Measurements from ENCODE around the gene SPOCK2.

- no peak for TF ChIP-seq HNRNPUL1 (IDR thresholded peaks at IDR 0.05; ENCODE audit: low read depth, low read length)
- TF ChIP-seq NR2F2 (IDR thresholded peaks at IDR 0.05; ENCODE audit: borderline replicate concordance, low read depth), result no peak
- no peak for TF ChIP-seq ZNF781 (CRISPR knock-in tag; IDR thresholded peaks at IDR 0.05; ENCODE audit: borderline replicate concordance, not compliant biosample characterization)
- no peak for TF ChIP-seq ZNF724P (CRISPR knock-in tag; IDR thresholded peaks at IDR 0.05; ENCODE audit: borderline replicate concordance)
- TF ChIP-seq ZNF589 (CRISPR knock-in tag; conservative IDR thresholded peaks at IDR 0.05), result no peak
- no peak for TF ChIP-seq ZNF605 (CRISPR knock-in tag; IDR thresholded peaks at IDR 0.05)
- TF ChIP-seq SIN3A (IDR thresholded peaks at IDR 0.05; ENCODE audit: borderline replicate concordance, low read depth, low read length), result no peak
- TF ChIP-seq ATF1 (CRISPR knock-in tag; IDR thresholded peaks at IDR 0.05), result no peak
- no peak for TF ChIP-seq FOSL1 (CRISPR knock-in tag; IDR thresholded peaks at IDR 0.05; ENCODE audit: borderline replicate concordance)
- no peak for TF ChIP-seq POLR2A (IDR thresholded peaks at IDR 0.05; ENCODE audit: insufficient read depth in 1 of 2, low read depth in 2 of 2, low read length in 2 of 2)
- TF ChIP-seq ZNF207 (IDR thresholded peaks at IDR 0.05; ENCODE audit: borderline replicate concordance), result no peak
- TF ChIP-seq MAFG (CRISPR knock-in tag; IDR thresholded peaks at IDR 0.05), result no peak
- no peak for TF ChIP-seq NFE2L1 (CRISPR knock-in tag; IDR thresholded peaks at IDR 0.05; ENCODE audit: borderline replicate concordance)
- TF ChIP-seq ARNT (IDR thresholded peaks at IDR 0.05), result no peak
Observed at GRCh38 chr10:72137583-72137982, 49.2 kb upstream of the SPOCK2 start.

All from HepG2 (cell line).